Neural cell (in vitro differentiated cells): ENCODE data around the gene BRICD5. TPM values are rescaled to one million over a fixed set of nuclear protein-coding genes. Genes with fewer than 3 reads are reported as not detected.

ENCODE experiments used
- H2AFZ ChIP-seq: fragments of 200-600, 300-800 bp; sonication (generic), shearing (Covaris generic); 2 replicates; pipeline ENCODE4 v1.6.0; 2014; ENCODE audit warnings: low read depth, mild to moderate bottlenecking, antibody characterized with exemption, low read length, moderate library complexity
- H3F3A ChIP-seq: fragments of 200-600 bp; shearing (Covaris generic); 2 replicates; pipeline ENCODE4 v1.6.1; 2016; ENCODE audit warnings: mild to moderate bottlenecking, moderate library complexity, mixed read lengths, antibody characterized with exemption, low read length; ENCODE audit not compliant: insufficient read depth, poor library complexity, severe bottlenecking
- H3K27ac ChIP-seq: fragments of 200-600, 300-800 bp; sonication (generic), shearing (Covaris generic); 2 replicates; pipeline ENCODE4 v1.5.1; 2014; ENCODE audit warnings: mild to moderate bottlenecking, low read length, moderate library complexity
- H3K27me3 ChIP-seq: fragments of 300-800, 200-600 bp; sonication (generic), shearing (Covaris generic); 2 replicates; pipeline ENCODE4 v1.6.0; 2014; ENCODE audit warnings: mild to moderate bottlenecking, low read depth, low read length, moderate library complexity; ENCODE audit not compliant: insufficient read depth
- H3K36me3 ChIP-seq: fragments of 300-800, 200-600 bp; sonication (generic), shearing (Covaris generic); 2 replicates; pipeline ENCODE4 v1.5.1; 2014; ENCODE audit warnings: mild to moderate bottlenecking, antibody characterized with exemption, low read length, moderate library complexity; ENCODE audit not compliant: insufficient read depth
- H3K4me2 ChIP-seq: fragments of 300-800, 200-600 bp; sonication (generic), shearing (Covaris generic); 2 replicates; pipeline ENCODE4 v1.6.0; 2014; ENCODE audit warnings: mild to moderate bottlenecking, low read length
- H3K4me3 ChIP-seq: fragments of 300-800, 200-600 bp; sonication (generic), shearing (Covaris generic); 2 replicates; pipeline ENCODE4 v1.5.1; 2014; ENCODE audit warnings: mild to moderate bottlenecking, low read length, moderate library complexity
- H3K79me2 ChIP-seq: fragments of 200-600 bp; shearing (Covaris generic); replicated peaks from 2 replicates; pipeline ENCODE4 v1.6.0; 2014; ENCODE audit warnings: mild to moderate bottlenecking, low read length, moderate library complexity; ENCODE audit not compliant: insufficient read depth
- H3K9ac ChIP-seq: fragments of 300-800, 200-600 bp; sonication (generic), shearing (Covaris generic); 2 replicates; pipeline ENCODE4 v1.6.1; 2016; ENCODE audit warnings: mild to moderate bottlenecking, low read length, mixed read lengths
- H3K9me2 ChIP-seq: fragments of 200-600 bp; shearing (Covaris generic); 2 replicates; pipeline ENCODE4 v1.6.1; 2016; ENCODE audit warnings: mild to moderate bottlenecking, low read length, mixed read lengths; ENCODE audit not compliant: insufficient read depth
- H3K9me3 ChIP-seq: fragments of 200-600, 300-800 bp; sonication (generic), shearing (Covaris generic); 2 replicates; pipeline ENCODE4 v1.6.1; 2016; ENCODE audit warnings: mild to moderate bottlenecking, mixed run types, low read length, moderate library complexity, mixed read lengths
- H4K20me1 ChIP-seq: fragments of 200-600 bp; shearing (Covaris generic); 2 replicates; pipeline ENCODE4 v1.6.1; 2016; ENCODE audit warnings: mild to moderate bottlenecking, mixed run types; ENCODE audit not compliant: insufficient read depth
- CTCF ChIP-seq: fragments of 450-650 bp; IDR thresholded peaks from 2 replicates; pipeline ENCODE4 v1.5.1; 2014; ENCODE audit warnings: antibody characterized with exemption, mild to moderate bottlenecking, moderate library complexity; ENCODE audit not compliant: poor library complexity, severe bottlenecking
- EP300 ChIP-seq: fragments of 450-650 bp; conservative IDR thresholded peaks from 2 replicates; pipeline ENCODE4 v1.6.1; 2014; ENCODE audit warnings: antibody characterized with exemption, mild to moderate bottlenecking, moderate library complexity; ENCODE audit not compliant: poor library complexity, severe bottlenecking
- EZH2 ChIP-seq: fragments of 200-600, 300-800 bp; shearing (Covaris generic), sonication (generic); IDR thresholded peaks from 2 replicates; pipeline ENCODE4 v1.6.1; 2014; ENCODE audit warnings: antibody characterized with exemption, low read length, borderline replicate concordance, mild to moderate bottlenecking; ENCODE audit not compliant: insufficient read depth, poor library complexity, severe bottlenecking
- MXI1 ChIP-seq: fragments of 450-650 bp; conservative IDR thresholded peaks from 2 replicates; pipeline ENCODE4 v1.6.1; 2014; ENCODE audit warnings: antibody characterized with exemption, mild to moderate bottlenecking; ENCODE audit not compliant: poor library complexity, severe bottlenecking
- POLR2AphosphoS5 ChIP-seq: IDR thresholded peaks from 2 replicates; pipeline ENCODE4 v1.6.1; 2012
- RAD21 ChIP-seq: fragments of 450-650 bp; conservative IDR thresholded peaks from 2 replicates; pipeline ENCODE4 v1.6.1; 2014; ENCODE audit warnings: antibody characterized with exemption, mild to moderate bottlenecking, moderate library complexity
- REST ChIP-seq: IDR thresholded peaks from 2 replicates; pipeline ENCODE4 v1.6.1; 2012; ENCODE audit warnings: borderline replicate concordance
- SMC3 ChIP-seq: fragments of 450-650 bp; conservative IDR thresholded peaks from 2 replicates; pipeline ENCODE4 v1.6.1; 2014; ENCODE audit warnings: antibody characterized with exemption, mild to moderate bottlenecking, moderate library complexity; ENCODE audit not compliant: poor library complexity
- TAF1 ChIP-seq: IDR thresholded peaks from 2 replicates; pipeline ENCODE4 v1.6.1; 2012; ENCODE audit warnings: low read depth
- polyA plus RNA-seq: library from polyadenylated mRNA; depleted of rRNA; stranded (reverse); fragments of >200 nt; gene quantifications from 2 replicates; pipeline ENCODE4 v1.2.3, GENCODE V29; 2014

BRICD5 gene
- polyA plus RNA-seq, 1 donor from 2014 or later = 39.2 TPM

DNA sequence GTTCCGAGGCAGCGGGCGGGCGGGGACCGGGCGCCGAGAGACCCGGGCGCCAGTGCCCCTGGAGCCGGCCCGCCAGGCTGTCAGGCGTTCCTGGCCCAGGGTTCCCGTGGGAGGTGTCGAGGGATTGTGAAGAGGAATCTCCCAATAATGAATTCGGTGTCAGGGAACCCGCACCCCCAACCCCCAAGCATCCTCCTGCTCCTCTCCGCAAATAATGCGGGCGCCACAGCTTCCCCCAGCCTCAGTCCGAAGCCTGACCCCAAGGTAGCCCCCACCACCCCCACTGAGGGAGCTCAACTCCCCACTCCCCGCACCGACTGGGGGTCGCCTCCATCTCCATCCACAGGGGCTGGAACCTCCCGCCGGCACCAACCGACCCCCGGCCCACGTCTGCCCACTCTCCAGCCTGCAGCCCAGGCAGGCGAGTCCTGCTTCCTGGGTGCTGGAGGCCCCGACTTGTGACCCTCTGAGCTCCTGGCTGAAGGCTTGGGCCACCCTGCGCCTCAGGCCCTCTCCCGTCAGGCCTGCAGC is 13.6 kb downstream of the BRICD5 start:
- H3K27me3 ChIP-seq = peaks cover 3% of the 10 kb centered on the region
- H3K4me2 ChIP-seq = no peak overlapping the region
- peak overlapping the region; percentile 51 for H3K4me3 ChIP-seq

DNA sequence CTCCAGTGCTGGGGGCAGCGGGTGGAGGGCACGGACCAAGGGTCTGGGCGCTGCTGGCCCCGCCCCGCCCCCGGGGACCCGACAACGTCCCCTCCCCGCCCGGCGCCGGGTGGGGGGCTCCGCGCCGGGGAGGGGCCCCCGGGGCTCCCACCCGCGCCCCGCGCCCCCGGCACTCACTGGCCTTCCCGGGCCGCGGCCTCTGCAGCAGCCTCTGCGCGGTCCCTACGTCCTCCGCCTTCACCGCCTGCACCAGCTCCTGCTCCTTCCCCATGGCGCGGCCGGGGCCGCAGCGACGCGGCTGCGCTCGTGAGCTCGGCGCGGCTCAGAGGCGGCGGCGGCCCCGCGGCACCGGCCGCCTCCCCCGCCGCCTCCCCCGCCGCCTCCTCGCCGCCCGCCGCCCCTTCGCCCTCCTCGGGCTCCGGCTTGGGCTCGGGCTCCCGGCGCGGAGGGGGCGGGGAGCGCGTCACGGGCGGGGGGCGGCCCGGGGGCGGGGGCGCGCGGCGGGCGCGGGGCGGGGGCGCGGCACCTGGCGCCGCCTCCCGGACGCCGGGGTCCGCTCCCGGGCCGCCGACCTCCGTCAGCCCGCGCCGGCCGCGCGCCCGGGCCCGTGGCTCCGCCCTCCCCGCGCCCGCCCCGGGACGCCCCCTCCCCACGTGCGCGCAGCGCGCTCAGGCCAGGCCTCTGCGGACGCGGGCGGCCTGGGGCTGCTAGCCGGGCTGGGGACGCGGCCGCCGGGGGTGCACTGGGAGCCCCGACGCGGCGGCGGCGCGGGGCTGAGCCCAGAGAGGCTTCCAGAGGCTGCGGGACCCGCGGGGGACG is 14.3 kb downstream of the BRICD5 start, which contains the start of gene CASKIN1:
CASKIN1 (minus strand) TSS at position 444 of the 819 bp plus-strand sequence; CDS start at position 271, 173 bp downstream.
- H3F3A ChIP-seq = no peaks in the 10 kb centered on the region
- peak within 1 kb of the TSS; percentile 80 for H3K4me2 ChIP-seq
- H3K9me3 ChIP-seq = no peaks in the 10 kb centered on the region
- H2AFZ ChIP-seq = no peak within 1 kb of the TSS
- H3K36me3 ChIP-seq = no peaks in the 10 kb centered on the region
- H3K79me2 ChIP-seq = peaks cover 2% of the 10 kb centered on the region
- H3K9me2 ChIP-seq = no peaks in the 10 kb centered on the region
- H3K4me3 ChIP-seq = peak within 1 kb of the TSS; percentile 76
- H3K9ac ChIP-seq = peak within 1 kb of the TSS; percentile 73
- TF ChIP-seq POLR2AphosphoS5 (no peak), EZH2 (no peak), TAF1 (no peak), MXI1 (no peak), EP300 (no peak), CTCF (no peak), REST (no peak), SMC3 (no peak), RAD21 (no peak)
- H3K27ac ChIP-seq = no peak within 1 kb of the TSS
- peaks cover 3% of the 10 kb centered on the region for H3K27me3 ChIP-seq
- H4K20me1 ChIP-seq = no peaks in the 10 kb centered on the region

More for the DNA sequence above, 13.6 kb downstream of the BRICD5 start:
- Histone ChIP-seq H3F3A (no peaks in the 10 kb centered on the region), H2AFZ (no peak overlapping the region), H3K79me2 (peaks cover 2% of the 10 kb centered on the region), H3K36me3 (no peaks in the 10 kb centered on the region), H4K20me1 (no peaks in the 10 kb centered on the region), H3K9ac (peak overlapping the region; percentile 50), H3K9me2 (no peaks in the 10 kb centered on the region), H3K27ac (no peak overlapping the region), H3K9me3 (no peaks in the 10 kb centered on the region)
- TF ChIP-seq RAD21 (no peak), REST (no peak), TAF1 (no peak), EP300 (no peak), POLR2AphosphoS5 (no peak), EZH2 (no peak)
